ENCODE measurements around the gene KIAA0513.

DNA sequence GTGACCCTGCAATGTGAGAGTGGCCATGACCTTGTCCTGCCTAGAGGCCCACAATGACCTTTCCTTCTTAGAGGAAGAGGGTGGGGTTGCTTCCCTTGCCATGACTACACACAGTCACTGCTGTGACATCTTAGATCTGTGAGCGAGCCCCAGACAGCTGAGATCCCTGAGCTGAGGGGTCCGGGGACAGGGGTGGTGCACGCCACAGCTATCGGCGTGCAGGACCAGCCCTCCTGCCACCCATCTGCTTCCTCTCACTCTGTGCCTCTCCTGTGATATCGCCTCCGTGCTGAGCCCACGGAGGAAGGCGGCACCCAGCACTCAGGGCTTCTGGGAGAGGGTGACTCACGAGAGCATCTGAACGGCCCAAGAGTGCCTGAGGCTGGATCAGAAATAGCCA is 35.2 kb downstream of the KIAA0513 start:
- TF ChIP-seq, protein P1, sequence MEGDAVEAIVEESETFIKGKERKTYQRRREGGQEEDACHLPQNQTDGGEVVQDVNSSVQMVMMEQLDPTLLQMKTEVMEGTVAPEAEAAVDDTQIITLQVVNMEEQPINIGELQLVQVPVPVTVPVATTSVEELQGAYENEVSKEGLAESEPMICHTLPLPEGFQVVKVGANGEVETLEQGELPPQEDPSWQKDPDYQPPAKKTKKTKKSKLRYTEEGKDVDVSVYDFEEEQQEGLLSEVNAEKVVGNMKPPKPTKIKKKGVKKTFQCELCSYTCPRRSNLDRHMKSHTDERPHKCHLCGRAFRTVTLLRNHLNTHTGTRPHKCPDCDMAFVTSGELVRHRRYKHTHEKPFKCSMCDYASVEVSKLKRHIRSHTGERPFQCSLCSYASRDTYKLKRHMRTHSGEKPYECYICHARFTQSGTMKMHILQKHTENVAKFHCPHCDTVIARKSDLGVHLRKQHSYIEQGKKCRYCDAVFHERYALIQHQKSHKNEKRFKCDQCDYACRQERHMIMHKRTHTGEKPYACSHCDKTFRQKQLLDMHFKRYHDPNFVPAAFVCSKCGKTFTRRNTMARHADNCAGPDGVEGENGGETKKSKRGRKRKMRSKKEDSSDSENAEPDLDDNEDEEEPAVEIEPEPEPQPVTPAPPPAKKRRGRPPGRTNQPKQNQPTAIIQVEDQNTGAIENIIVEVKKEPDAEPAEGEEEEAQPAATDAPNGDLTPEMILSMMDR (IDR thresholded peaks at IDR 0.05): no peak
- TF ChIP-seq POLR2A (IDR thresholded peaks at IDR 0.05) (no peak), POLR2AphosphoS5 (IDR thresholded peaks at IDR 0.05) (no peak)
